ENCODE results near the gene SDK1.

DNA sequence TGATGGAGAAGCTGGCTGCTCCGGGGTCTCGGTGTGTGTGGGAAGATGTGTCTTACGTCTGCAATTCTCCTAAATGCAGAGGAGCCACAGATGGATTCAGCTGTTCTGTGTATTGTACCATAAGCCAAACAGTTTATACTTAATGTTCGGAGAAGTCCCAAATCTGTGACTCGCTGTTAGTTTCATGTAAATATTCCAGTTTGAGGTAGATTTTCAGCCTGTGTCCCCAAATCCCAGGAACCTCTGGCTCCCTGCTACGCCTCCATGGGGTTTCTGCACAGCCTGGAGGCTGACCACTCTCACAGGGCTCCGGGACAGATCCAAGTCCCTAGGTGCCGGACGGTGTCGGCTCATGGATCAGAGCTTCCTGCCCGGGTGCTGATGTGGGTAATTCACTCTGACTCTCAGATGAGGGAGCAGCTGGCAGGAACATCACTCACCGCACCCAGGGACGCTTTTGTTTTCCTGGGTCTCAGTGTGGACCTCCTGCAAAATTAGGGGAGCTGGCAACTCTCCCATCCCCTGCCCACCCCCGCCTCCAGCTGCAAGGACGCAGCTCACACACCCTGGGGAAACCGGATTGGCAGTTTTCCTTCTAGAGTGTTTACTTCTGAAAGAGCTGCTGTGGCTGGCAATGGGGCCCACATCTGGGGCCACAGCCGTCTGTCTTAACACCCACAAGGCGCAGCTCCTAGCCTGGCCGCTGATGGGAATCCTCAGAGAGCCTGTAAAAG, 960.0 kb downstream of the SDK1 start:
- TF ChIP-seq, protein P1, sequence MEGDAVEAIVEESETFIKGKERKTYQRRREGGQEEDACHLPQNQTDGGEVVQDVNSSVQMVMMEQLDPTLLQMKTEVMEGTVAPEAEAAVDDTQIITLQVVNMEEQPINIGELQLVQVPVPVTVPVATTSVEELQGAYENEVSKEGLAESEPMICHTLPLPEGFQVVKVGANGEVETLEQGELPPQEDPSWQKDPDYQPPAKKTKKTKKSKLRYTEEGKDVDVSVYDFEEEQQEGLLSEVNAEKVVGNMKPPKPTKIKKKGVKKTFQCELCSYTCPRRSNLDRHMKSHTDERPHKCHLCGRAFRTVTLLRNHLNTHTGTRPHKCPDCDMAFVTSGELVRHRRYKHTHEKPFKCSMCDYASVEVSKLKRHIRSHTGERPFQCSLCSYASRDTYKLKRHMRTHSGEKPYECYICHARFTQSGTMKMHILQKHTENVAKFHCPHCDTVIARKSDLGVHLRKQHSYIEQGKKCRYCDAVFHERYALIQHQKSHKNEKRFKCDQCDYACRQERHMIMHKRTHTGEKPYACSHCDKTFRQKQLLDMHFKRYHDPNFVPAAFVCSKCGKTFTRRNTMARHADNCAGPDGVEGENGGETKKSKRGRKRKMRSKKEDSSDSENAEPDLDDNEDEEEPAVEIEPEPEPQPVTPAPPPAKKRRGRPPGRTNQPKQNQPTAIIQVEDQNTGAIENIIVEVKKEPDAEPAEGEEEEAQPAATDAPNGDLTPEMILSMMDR (IDR thresholded peaks at IDR 0.05), result no peak
- no peak for TF ChIP-seq POLR2A (IDR thresholded peaks at IDR 0.05)
